ENCODE data around the gene LPCAT4.
"Not testable (repeated sequence)": the region's sequence is repeated elsewhere in the genome, so short reads cannot be mapped to it uniquely, and the experiment has no call there.

Gene LPCAT4

GRCh38 chr15:34367101-34368081, at the start of gene LPCAT4:
Gene LPCAT4 (minus strand): TSS chr15:34367196. CDS start chr15:34367100, 96 bp downstream.
- peak; percentile 70 to 81 for DNase-seq (ENCODE audit: low read depth in 2 of 2)

GRCh38 chr15:34409511-34409910, 42.5 kb upstream of the LPCAT4 start:
- not testable (repeated sequence) for DNase-seq (ENCODE audit: low read depth in 2 of 2)

- DNase-seq (ENCODE audit: low read depth in 2 of 2) = not testable (repeated sequence)
Observed at GRCh38 chr15:34408973-34409372, 42.0 kb upstream of the LPCAT4 start.

- not testable (repeated sequence) for DNase-seq (ENCODE audit: low read depth in 2 of 2)
Observed at GRCh38 chr15:34403899-34404298, 36.9 kb upstream of the LPCAT4 start.

- DNase-seq (ENCODE audit: low read depth in 2 of 2) = not testable (repeated sequence)
Observed at GRCh38 chr15:34403160-34403598, 36.2 kb upstream of the LPCAT4 start.

- not testable (repeated sequence) for DNase-seq (ENCODE audit: low read depth in 2 of 2)
Observed at GRCh38 chr15:34397637-34398259, 30.8 kb upstream of the LPCAT4 start.

GRCh38 chr15:34392981-34393380, 26.0 kb upstream of the LPCAT4 start:
- not testable (repeated sequence) for DNase-seq (ENCODE audit: low read depth in 2 of 2)

- not testable (repeated sequence) for DNase-seq (ENCODE audit: low read depth in 2 of 2)
Observed at GRCh38 chr15:34389594-34390086, 22.6 kb upstream of the LPCAT4 start.

- not testable (repeated sequence) for DNase-seq (ENCODE audit: low read depth in 2 of 2)
Observed at GRCh38 chr15:34381829-34382521, 15.0 kb upstream of the LPCAT4 start.

GRCh38 chr15:34380491-34380890, 13.5 kb upstream of the LPCAT4 start:
- DNase-seq (ENCODE audit: low read depth in 2 of 2) = not testable (repeated sequence)

- no peak for DNase-seq (ENCODE audit: low read depth in 2 of 2)
Observed at GRCh38 chr15:34376856-34377255, 9.9 kb upstream of the LPCAT4 start.

- not testable (repeated sequence) for DNase-seq (ENCODE audit: low read depth in 2 of 2)
Observed at GRCh38 chr15:34375541-34375940, 8.5 kb upstream of the LPCAT4 start.

- no peak for DNase-seq (ENCODE audit: low read depth in 2 of 2)
Observed at GRCh38 chr15:34374816-34375215, 7.8 kb upstream of the LPCAT4 start.

GRCh38 chr15:34373951-34374350, 7.0 kb upstream of the LPCAT4 start:
- no peak for DNase-seq (ENCODE audit: low read depth in 2 of 2)

- DNase-seq (ENCODE audit: low read depth in 2 of 2) = no peak
Observed at GRCh38 chr15:34370643-34371042, 3.6 kb upstream of the LPCAT4 start.

- no peak for DNase-seq (ENCODE audit: low read depth in 2 of 2)
Observed at GRCh38 chr15:34370129-34370528, 3.1 kb upstream of the LPCAT4 start.

- no peak for DNase-seq (ENCODE audit: low read depth in 2 of 2)
Observed at GRCh38 chr15:34366271-34367065, 528 bp downstream of the LPCAT4 start.

GRCh38 chr15:34365836-34366235, 1.2 kb downstream of the LPCAT4 start:
- no peak for DNase-seq (ENCODE audit: low read depth in 2 of 2)

GRCh38 chr15:34365091-34365825, 1.7 kb downstream of the LPCAT4 start:
- DNase-seq (ENCODE audit: low read depth in 2 of 2) = no peak

- no peak for DNase-seq (ENCODE audit: low read depth in 2 of 2)
Observed at GRCh38 chr15:34364041-34364440, 3.0 kb downstream of the LPCAT4 start.
